HG02840 (cell line): ENCODE data around the gene KLF16.

Source experiments
- ATAC-seq: cut with Tn5 transposase; IDR thresholded peaks from one replicate; pipeline ENCODE4 v1.9.1; 2021; ENCODE audit warnings: mild to moderate bottlenecking, moderate library complexity, moderate number of reproducible peaks; ENCODE audit not compliant: unreplicated experiment, low FRiP score

The KLF16 gene

DNA sequence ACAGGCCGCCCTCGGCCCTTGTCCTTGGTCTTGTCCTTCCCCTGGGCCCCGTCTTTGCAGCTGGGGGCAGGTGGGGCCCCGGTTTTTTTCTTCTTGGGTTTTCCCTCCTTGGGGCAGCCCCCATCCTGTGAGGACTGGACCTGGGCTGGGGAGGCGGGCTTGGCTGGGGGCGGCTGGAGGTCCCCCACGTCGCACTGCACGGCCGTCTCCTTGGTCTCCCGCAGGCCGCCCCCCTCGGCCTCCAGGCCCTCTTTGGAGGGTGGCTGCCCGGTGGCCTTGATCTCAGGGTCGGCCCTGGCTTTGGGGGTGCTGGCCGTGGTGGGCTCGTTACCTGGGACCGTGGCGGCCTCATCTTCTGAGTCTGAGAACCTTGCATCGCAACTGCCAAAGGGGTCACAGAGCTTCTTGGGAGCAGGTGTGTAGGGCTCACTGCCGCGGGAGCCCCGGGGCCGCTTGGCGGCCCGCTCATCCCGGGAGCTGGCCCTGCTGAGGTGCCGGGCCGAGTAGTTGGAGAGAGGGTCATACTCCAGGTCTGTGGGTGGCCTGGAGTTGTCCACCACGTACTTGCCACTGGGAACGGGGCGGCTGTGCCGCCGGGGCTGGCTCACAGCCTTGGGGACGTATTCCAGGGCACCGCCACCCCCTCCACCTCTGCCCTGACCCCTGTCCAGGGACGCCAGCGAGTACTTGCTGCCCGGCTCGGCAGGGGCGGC lies 35.7 kb downstream of the KLF16 start:
- ATAC-seq, result no peak

- no peak for ATAC-seq
Measured at GRCh38 chr19:1826557-1827521, 36.5 kb downstream of the KLF16 start.

DNA sequence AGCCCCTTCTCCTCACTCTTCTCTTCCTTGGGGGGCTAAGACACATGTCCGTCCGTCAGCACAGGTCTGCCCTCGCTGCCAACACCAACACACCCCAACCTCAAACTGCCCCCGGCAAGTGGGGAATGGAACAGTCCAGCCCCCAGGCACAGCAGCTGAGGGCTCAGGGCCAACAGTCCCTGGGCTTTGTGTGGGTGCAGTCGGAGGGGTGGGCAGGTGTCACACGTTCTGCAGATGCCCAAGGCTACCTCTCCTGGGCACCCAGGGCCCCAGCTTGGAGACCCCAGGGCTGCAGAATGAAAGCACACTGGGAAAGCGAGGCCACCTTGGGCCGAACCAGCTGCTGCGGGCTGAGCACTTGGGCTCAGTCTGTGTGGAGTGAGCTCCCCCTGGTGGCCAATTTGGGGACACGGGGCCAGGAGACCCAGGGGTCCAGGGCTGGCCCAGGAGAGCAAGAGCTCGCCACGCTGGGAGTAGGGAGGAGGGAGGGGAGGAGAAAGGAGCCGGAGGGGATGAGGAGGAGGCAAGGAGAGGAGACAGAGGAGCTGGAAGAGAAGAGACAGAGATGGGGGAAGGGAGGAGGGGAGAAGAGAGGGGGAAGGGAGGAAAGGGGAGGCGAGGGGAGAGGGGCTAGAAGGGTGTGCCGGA lies 37.3 kb downstream of the KLF16 start:
- ATAC-seq, result no peak

DNA sequence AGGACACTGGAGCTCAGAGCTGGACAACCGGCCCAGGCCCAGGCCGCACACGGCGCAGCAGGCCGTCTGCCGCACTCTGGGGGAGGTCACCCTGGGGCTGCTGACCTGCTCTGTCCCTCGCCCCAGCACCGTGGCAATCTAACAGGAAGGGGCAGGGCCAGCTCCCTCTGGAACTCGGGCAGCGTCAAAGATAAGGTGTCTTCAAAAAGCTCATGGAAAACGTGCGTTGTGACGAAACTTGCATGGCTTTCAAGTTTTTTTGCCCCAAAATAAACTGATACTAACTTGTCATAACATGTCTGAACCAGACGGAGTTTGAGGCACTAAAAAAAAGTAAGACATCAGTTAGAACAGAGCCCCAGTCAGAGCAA lies 39.1 kb downstream of the KLF16 start:
- no peak for ATAC-seq

- ATAC-seq, result no peak
Measured at GRCh38 chr19:1823539-1824251, 39.7 kb downstream of the KLF16 start.

- no peak for ATAC-seq
Measured at GRCh38 chr19:1823020-1823419, 40.4 kb downstream of the KLF16 start.

DNA sequence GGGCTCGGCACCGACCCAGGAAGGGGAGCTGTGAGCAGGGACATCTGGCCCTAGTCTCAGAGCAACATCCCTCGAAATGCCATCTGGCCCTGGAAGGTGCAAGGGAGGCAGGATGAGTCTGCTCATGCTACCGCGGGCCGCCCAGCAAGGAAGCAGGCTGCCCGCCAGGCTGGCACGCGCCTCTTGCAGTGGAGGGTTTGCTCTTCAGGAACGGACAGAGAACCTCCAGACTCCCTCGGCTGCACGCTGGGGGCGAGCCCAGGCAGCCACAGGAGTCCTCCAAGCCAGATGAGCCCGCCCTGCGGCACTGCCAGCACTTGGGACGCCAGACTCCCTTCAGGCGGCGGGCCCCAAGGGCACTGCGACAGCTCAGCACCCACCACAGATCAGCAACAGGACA lies 41.2 kb downstream of the KLF16 start:
- ATAC-seq, result no peak

- ATAC-seq, result no peak
Measured at GRCh38 chr19:1819341-1820255, 43.8 kb downstream of the KLF16 start.

DNA sequence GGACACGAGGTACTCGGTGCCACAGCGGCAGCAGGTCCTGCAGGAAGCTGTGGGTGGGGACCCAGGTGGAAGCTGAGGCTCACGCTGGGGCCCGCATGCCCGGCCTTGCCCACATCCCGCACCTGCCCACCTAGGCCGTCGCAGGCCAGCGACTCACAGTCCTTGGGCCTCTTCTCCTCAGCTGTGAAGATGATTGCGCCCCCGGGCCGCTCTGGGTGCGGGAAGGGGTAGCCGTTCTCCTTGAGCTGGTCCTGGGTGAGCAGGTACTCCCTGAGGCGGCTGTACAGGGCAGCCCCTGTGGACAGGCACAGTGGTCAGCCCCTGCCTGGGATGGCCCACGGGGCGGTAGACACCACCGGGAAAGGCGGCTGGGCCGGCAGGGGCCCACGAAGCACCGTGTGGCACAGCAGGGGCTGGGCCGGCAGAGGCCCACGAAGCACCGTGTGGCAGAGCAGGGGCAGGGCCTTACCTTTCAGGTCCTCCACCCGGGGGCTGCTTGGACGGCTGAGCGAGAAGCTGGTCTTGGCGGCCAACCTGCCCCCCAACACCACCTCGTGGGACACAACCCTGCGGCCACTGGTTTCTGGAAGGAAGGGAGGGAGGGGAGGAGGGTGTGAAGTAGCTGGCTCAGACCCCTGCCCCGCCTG lies 44.7 kb downstream of the KLF16 start:
- ATAC-seq, result no peak

DNA sequence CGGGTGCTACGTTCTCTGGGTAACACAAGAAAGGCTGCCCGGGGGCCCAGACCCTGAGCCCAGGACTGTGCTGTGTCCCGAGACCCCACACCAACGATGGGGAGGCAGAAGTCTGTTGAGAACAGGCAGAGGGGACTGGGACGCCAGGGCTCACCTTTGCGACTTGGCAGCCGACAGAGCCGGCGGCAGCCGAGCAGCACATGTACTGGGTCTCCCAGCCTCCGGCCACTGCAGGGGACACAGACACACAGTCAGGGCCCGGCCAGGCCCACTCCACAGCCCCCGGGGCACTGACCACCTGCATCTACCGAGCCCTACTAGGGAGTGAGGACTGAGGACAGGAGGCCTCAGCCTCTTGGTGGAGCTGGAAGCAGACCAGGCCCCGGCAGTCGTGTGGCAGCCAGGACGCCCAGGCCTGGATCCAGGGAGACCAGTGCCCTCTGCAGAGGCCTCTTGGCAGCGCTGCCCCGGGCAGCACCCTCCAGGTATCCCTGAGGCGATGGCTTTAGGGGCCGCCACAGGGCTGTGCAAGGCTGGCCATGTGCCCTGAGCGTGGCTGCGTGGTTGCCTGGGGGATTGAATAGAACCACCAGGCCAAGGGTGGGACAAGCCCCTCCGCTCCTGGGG lies 45.7 kb downstream of the KLF16 start:
- no peak for ATAC-seq

GRCh38 chr19:1816530-1817298 lies 46.7 kb downstream of the KLF16 start:
- no peak for ATAC-seq

- no peak for ATAC-seq
Measured at GRCh38 chr19:1815605-1816529, 47.5 kb downstream of the KLF16 start.

DNA sequence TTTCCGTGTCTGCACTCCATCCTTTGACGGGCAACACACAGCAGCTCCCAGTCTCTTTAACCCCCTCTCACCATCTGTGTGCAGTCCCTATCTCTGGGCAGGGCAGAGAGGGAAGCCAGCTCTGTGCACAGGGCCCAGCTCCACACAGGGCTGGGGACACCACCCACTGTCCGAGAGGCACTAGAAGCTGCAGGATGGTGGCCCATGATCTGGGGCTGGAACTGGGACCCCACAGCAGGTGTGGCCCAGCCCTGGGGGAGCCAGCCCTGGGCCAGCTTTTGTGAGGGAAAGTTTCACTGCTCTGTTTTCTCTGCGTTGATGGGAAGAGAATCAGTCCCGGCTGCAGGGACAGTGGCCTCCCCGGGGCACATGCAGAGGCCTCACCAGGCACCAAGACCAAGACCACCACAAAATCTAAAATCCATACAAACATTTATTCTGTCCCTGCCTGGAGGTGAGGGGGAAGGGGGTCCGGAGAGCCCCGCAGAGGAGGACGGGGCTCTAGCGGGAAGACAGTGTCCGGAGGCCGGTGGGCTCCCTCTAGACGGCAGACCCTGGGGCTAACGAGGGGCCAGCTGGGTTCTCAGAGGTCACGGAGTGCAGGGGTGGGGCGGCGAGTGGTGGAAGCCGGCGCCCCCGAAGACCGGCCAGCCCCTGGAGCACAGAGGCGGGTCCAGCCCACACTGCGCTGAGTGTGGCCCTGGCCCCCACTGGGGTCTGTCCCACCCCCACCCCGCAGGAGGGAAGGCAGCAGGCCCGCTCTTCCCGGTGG lies 48.4 kb downstream of the KLF16 start:
- no peak for ATAC-seq

DNA sequence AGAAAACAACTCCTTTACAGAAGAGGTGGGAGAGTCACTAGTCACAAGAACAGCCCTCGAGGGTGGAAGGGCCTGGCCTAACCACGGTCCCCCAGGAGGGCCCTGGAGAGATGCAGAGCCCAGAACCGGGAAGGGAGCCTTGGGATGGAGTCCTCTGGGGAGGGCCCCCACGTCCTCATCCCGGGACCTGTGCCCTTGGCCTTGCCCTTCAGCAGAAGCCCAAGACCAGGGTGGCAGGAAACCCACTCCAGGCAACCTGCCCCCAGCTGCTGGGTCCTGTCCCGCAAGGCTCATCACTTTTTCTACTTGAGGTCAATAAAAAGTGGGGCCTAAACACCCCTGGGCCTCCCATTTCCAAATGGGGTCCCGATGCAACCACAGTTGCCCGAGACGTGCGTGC lies 49.0 kb downstream of the KLF16 start:
- no peak for ATAC-seq

DNA sequence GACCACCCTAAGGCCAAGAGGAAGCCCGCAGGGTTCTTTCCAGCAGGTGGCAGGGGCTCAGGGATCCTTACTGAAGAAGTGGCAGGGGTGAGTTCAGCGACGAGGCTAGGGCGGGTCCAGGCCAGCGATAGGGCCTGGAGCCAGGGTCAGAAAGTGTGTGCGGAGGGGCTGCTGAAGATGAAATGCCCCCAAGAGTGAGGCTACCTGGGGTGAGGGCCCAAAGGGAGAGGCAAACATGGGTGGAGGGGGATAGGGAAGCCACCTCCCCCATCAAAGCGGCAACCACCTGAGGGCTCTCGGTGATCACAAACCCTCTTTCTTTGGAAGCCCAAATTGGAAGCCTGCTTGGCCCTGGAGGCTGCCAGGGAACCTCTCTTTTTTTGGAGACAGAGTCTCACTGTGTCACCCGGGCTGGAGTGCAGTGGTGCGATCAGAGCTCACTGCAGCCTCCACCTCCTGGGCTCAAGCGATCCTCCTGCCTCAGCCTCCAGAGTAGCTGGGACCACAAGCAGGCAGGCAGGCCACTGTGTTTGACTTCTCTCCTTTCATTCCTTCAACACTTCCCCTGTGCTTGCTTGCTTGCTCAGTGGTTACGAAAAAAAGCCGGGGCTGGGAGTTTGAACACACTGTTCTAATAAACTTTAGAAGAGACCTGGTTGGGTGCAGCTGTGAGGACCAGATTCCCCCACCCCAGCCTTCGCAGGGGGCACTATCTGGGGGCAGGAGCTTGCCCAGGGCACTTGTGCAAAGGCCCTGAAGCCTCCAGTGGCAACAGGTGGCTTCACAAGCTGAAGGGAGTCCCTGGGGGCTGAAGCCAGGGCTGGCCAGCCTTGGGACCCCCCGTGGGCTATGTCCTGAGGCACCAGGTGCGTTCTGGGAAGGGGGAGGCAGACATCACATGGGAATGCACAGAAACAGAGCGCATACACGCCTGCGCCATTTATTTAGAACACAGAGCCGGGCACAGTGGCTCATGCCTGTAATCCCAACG lies 49.9 kb downstream of the KLF16 start:
- no peak for ATAC-seq
